Measurements from ENCODE around the gene TRABD.

GRCh38 chr22:50242406-50242949 lies 56.8 kb downstream of the TRABD start:
- no peak for TF ChIP-seq CTCF (IDR thresholded peaks at IDR 0.05)
- TF ChIP-seq POLR2A (IDR thresholded peaks at IDR 0.05; ENCODE audit: low read depth) = no peak
- TF ChIP-seq POLR2AphosphoS5 (IDR thresholded peaks at IDR 0.05) = no peak
- no peak for TF ChIP-seq EP300 (IDR thresholded peaks at IDR 0.05)

Data from esophagus muscularis mucosa (tissue), 4 donors.